Gastrocnemius medialis (tissue), 4 donors: ENCODE measurements around the gene CEACAM18.

ENCODE experiments used
- POLR2A ChIP-seq, 2 donors: fragments of 450-650 bp; IDR thresholded peaks; one replicate each; pipeline ENCODE4 v1.6.1; 2017; ENCODE audit warnings: antibody characterized with exemption in 2 of 2, mild to moderate bottlenecking in 2 of 2, moderate library complexity in 2 of 2
- TF ChIP-seq, protein P1 (sequence below), 5 experiments: fragments of 450-650 bp in 3 of 5; fragments of 200-600 bp in 2 of 5; sonication (generic) in 2 of 5; IDR thresholded peaks in 4 of 5; conservative IDR thresholded peaks in 1 of 5; 1 replicate in 4 of 5; 2 replicates in 1 of 5; pipeline ENCODE4 v1.5.1; 2016 to 2019; ENCODE audit warnings: antibody characterized with exemption in 5 of 5, mild to moderate bottlenecking in 3 of 5, moderate library complexity in 3 of 5

DNA sequence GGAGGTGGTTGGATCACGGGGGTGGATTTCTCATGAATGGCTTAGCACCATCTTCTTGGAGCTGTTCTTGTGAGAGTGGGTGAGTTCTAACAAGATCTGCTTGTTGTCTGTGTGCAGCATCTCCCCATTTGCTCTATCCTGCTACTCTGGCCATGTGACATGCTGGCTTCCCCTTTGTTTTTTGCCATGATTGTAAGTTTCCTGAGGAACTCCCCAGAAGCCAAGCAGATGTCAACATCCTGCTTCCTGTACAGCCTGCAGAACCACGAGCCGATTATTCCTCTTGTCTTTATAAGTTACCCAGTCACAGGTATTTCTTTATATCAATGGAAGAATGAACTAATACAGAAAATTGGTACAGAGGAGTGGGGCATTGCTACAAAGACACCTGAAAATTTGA, 25.6 kb downstream of the CEACAM18 start:
- TF ChIP-seq, protein P1, sequence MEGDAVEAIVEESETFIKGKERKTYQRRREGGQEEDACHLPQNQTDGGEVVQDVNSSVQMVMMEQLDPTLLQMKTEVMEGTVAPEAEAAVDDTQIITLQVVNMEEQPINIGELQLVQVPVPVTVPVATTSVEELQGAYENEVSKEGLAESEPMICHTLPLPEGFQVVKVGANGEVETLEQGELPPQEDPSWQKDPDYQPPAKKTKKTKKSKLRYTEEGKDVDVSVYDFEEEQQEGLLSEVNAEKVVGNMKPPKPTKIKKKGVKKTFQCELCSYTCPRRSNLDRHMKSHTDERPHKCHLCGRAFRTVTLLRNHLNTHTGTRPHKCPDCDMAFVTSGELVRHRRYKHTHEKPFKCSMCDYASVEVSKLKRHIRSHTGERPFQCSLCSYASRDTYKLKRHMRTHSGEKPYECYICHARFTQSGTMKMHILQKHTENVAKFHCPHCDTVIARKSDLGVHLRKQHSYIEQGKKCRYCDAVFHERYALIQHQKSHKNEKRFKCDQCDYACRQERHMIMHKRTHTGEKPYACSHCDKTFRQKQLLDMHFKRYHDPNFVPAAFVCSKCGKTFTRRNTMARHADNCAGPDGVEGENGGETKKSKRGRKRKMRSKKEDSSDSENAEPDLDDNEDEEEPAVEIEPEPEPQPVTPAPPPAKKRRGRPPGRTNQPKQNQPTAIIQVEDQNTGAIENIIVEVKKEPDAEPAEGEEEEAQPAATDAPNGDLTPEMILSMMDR (IDR thresholded peaks at IDR 0.05 in 4 of 5, conservative IDR thresholded peaks at IDR 0.05 in 1 of 5): no peak
- TF ChIP-seq POLR2A (IDR thresholded peaks at IDR 0.05): no peak
